Fibroblast of lung (primary cell): ENCODE measurements around the gene RPS6KA2.

Source experiments
- CTCF ChIP-seq, 2 donors: IDR thresholded peaks in 1 of 2; conservative IDR thresholded peaks in 1 of 2; 1 replicate in 1 of 2; 2 replicates in 1 of 2; pipeline ENCODE4 v1.5.1; 2011 to 2012; ENCODE audit warnings: low read length in 2 of 2, control low read depth in 1 of 2, inconsistent platforms in 1 of 2, low read depth in 1 of 2, mild to moderate bottlenecking in 1 of 2
- EZH2 ChIP-seq: IDR thresholded peaks from 2 replicates; pipeline ENCODE4 v1.5.1; 2012; ENCODE audit warnings: low read length, control low read depth, mild to moderate bottlenecking; ENCODE audit errors: missing control alignments

- no peak for TF ChIP-seq CTCF (conservative IDR thresholded peaks at IDR 0.05 in 1 of 2, IDR thresholded peaks at IDR 0.05 in 1 of 2; ENCODE audit: low read depth in 1 of 2, low read length in 2 of 2)
- TF ChIP-seq EZH2 = no peak
Measured at GRCh38 chr6:166630462-166630861, 3.4 kb upstream of the RPS6KA2 start.
